HS-27A (cell line): Measurements from ENCODE around the gene WHRN.

ENCODE experiments used
- DNase-seq: peaks from one replicate; pipeline ENCODE4 v3.0.0-alpha.2; 2012; ENCODE audit warnings: low read depth, missing footprints

The WHRN gene

GRCh38 chr9:114397219-114397847 is 107.9 kb downstream of the WHRN start:
- no peak for DNase-seq

GRCh38 chr9:114396558-114397218 is 108.6 kb downstream of the WHRN start:
- no peak for DNase-seq

GRCh38 chr9:114395768-114396167 is 109.5 kb downstream of the WHRN start:
- DNase-seq = no peak

- no peak for DNase-seq
Measured at GRCh38 chr9:114395334-114395617, 110.0 kb downstream of the WHRN start.

DNA sequence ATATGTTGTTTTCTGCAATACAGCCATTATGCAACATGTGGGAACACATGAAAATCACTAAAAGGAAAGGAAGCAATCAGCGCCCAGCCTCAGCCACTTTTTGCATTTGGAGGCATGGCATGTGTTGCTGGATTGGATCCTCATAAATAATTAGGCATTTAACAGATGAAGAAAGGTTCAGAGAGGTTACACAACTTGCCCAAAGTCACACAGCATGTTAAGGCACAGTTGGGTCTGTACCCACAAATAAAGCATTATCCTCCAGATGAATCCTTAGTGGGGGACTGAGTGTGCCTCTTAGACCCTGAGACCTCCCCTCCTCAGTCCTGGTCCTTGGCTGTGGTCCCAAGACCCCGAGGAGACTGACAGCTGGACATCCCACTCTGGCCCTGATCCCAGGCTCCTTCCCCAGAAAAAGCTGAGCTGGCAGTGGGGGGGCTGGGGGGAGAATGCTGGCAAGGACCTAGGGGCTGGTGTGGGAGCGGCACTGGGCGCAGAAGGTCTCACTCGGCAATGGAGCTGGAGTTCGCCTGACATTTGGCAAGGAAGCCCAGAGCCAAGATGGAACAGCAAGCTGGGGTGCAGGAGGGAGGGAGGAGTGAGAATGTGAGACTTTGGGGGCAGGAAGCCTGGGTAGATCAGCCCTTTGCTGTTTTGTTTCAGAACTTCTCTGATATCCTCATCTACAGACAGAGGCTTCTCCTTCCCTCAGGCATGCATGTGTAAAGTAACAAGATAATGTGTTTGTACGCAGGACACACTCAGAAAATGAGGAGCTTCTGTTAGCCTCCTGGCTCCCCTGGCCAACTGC is 110.5 kb downstream of the WHRN start:
- no peak for DNase-seq

DNA sequence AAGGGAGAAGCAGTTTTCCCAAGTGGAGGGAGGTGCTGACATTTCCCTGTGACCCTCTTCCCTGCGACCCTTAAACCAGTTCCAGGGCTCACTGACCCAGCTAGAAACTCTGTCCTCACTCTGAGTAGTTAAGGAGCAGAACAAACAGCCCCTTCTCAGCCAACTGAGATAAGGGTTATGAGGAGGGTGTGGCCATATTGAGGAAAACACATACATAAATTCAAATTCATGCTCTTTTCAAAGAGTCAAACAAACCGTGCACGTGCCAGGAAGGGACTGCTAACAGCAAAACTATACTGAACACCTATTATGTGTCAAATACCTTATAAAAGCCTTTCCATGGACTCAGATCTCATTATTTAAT is 112.5 kb downstream of the WHRN start:
- DNase-seq = no peak

DNA sequence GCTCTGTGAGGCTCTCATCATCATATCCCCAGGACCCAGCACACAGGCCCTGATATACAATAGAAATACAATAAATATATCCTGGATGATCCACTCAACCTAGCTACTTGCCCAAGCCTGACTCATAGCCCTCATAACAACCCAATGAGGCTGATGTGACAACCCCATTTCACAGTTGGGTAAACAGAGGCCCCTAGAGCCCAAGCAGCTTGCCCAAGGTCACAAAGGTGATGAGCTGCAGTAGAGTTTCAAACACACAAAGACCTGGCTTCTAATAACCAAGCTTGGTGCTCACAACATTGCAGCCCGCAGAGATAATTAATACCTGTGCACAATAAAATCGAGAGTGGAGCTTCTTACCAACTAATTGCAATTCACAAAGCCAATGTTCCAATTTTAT is 114.3 kb downstream of the WHRN start:
- no peak for DNase-seq

GRCh38 chr9:114389612-114390368 is 115.5 kb downstream of the WHRN start:
- DNase-seq = no peak

DNA sequence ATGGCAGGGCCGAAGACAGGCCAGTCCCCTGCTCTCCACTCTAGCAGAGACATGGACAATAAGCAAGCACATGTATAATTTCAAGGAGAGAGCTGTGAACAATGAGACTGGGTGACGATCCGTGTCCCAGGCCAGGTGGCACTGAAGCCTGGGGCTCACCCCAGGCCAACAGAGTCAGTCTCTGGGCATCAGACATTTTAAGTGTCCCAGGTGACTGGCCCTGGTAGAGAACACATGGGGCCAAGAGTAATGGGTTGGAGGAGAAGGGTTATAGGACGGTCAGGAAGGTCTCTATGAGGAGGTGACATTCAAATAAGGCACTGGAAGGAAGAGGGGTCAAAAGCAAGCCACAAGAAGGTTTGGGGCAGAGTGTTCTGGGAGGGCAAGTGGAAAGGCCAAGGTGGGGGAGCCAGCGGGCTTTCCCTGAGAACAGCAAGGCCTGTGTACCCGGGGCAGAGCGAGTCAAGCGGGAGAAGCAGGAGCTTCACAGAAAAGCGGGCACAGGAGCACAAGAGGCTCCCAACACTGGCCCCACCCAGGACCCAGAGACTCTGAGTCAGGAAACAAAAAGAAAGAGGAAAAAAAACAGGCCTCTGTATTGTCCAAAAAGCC is 116.4 kb downstream of the WHRN start:
- DNase-seq = no peak

GRCh38 chr9:114388357-114388682 is 117.0 kb downstream of the WHRN start:
- DNase-seq = no peak

DNA sequence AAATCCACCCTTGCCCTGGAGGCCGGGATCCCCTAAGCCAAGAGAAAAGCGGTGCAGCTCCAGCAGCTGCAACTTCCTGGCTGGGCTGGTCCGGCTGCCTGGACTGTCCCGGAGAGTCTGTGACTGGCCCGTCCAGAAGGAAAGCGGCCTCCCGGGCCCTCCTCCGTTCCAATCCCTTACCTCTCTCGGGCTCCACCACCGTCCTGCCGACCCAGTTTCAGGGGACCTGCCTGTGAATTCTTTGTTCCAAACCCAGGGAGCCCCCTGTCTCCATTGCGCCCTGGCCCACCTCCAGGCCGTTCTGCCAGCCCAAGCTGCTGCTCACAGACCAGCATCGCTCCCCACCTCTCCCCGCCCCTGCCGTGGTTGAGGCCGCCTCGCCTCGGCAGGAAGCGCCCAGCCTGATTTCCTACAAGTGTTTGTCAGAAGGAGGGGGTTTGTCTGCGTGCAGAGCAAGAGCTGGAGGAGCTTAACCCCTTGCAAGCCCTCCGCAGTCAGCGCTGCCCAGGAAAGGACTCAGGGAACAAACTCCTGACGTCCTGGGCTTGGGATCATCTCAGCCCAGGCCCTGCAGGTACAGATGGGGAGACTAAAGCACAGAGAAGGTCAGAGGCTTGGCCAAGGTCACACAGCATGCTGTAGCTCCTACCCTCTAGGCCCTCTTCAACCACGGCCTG is 117.5 kb downstream of the WHRN start, which contains the start of gene AKNA:
AKNA (minus strand) TSS at position 303 of the 677 bp plus-strand sequence. CDS start 6,649 bp downstream, outside the sequence.
- no peak for DNase-seq

DNA sequence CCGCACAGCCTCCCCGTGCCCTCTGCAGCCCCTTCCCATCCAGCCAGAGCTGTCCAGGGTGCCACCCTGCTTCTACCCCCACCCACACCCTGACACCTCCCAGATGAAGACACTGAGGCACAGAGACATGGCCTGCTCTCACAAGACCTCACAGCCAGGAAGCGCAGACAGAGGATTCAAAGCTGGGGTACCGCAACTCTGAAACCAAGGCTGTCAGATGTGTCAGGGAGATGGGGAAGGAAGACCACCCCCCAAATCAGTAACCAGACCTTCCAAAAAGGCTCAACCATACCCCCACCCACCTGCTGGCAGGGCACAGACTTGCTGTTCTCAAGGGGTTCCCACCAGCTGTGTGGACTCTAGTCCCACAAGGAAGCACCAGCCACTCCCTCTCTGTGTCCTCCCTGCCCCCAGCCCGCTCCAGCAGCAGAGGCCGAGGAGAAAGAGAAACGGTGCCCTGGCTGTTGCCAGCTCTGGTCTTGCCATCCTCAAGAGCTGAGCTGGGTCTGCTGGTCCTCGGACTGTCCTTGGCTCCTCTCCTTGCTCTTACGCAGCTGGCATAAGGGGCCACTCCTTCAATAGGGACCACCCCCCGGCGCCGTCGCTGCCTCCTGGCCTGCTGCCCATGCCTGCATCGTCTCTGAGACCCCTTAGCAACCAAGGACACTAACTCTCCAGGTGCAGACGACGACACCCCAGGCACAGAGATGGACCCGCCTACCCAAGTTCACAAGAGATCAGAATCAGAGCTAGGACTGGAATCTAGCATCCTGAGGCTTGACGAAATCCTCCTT is 118.2 kb downstream of the WHRN start:
- DNase-seq = no peak

DNA sequence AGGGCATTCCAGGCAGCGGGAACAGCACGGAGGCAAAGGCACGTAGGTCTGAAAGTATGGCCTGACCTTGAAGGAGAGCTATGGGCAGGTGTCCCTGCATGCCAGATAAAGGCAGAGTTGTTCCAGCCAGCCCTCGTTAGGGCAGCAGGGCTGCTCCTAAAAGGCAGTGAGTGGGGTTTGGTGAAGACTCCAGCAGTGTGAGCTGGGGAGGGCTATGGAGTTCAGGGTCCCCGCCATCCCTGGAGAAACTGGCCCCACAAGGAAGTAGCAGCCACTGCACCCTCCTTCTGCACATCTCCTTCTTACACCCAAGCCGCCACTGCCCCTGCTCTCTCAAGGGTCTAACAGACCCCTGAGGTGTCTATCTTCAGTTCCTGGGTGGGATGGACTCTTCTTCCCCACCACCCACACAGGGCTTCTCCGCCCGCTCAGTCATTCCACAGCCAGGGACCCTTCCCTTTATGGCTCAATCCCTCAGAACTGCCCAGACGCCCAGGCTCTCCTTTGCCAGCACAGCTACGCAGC is 118.8 kb downstream of the WHRN start:
- no peak for DNase-seq

GRCh38 chr9:114385397-114386181 is 119.7 kb downstream of the WHRN start:
- no peak for DNase-seq

DNA sequence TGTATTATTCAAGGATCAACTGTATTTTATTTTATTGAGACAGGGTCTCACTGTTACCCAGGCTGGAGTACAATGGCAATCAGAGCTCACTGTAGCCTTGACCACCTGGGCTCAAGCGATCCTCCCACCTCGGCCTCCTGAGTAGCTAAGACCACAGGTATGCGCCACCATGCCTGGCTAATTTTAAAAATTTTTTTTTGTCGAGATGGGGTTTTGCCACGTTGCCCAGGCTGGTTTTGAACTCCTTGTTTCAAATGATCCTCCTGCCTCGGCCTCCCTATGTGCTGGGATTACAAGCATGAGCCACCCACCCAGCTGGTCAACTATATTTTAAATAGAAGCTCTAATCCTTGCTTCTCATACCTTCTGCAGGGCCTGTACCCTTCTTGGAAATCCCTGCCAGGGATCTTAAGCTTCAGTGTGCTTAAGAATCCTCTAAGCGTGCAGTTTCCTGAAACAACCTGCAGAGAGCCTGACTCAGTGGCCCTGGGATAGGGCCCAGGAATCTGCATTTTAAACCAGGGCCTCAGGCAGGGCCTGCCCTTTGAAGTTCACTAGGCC is 120.4 kb downstream of the WHRN start:
- DNase-seq = no peak

DNA sequence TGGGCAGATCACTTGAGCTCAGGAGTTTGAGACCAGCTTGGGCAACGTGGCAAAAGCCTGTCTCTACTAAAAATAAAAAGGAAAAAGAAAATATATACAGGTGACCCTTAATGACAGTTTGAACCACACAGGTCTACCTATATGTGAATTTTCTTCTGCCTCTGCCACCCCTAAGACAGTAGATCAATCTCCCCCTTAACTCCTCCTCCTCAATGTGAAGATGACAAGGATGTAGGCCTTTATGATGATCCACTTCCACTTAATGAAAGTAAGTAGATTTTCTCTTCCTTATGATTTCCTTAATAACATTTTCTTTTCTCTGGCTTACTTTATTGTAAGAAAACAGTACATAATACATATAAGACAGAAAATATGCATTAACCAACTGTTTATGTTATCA is 120.9 kb downstream of the WHRN start:
- DNase-seq = no peak

DNA sequence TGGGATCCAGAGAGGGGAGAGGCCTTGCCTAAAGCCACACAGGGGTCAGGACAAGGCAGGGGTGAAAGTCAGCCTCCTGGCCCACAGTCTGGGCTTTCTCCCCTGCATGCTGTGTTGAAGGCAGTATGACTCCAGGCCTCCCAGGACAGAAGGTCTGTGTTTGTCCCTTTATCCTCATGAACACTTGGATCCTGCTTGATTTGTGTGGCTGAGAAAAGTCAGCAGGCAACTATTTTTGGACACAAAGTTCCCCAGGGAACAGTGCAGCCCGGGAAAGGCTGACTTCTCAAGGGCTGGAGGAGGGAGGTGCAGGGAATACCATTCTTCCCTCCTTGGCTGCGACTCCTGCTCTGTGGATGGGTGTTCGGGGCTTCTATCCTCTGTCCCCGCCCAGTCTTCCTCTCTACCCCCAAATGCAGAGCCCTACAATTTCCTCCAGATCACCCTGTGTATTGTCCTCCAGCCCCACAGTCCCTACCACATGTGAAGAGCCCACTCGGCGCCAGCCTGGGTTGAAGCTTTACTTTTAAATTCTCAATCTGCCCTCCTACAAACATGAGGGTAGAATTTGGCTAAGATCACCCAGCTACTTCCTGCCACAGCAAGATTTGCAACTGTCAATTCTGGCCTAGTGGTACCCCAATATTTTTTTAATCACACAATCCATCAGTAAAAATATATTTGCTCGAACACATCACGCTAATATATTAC is 121.6 kb downstream of the WHRN start:
- no peak for DNase-seq

- DNase-seq = no peak
Measured at GRCh38 chr9:114382699-114383520, 122.4 kb downstream of the WHRN start.
